Osteoblast (primary cell): ENCODE measurements around the gene NOTUM. TPM values are rescaled to one million over a fixed set of nuclear protein-coding genes. Genes with fewer than 3 reads are reported as not detected.

Source experiments
- DNase-seq: peaks from one replicate; pipeline ENCODE4 v3.0.0; 2011; ENCODE audit warnings: low spot score, mixed read lengths; ENCODE audit not compliant: insufficient read length; ENCODE audit errors: missing footprints
- H2AFZ ChIP-seq: 2 replicates; pipeline ENCODE4 v1.6.0; 2011; ENCODE audit warnings: mild to moderate bottlenecking, low read length
- H3K27ac ChIP-seq: 2 replicates; pipeline ENCODE4 v1.5.1; 2011; ENCODE audit warnings: mild to moderate bottlenecking, low read depth, low read length, moderate library complexity
- H3K27me3 ChIP-seq: 2 replicates; pipeline ENCODE4 v1.6.0; 2012; ENCODE audit warnings: mild to moderate bottlenecking, control low read depth, inconsistent platforms, low read length, moderate library complexity; ENCODE audit not compliant: insufficient read depth
- H3K36me3 ChIP-seq: 2 replicates; pipeline ENCODE4 v1.5.1; 2011; ENCODE audit warnings: mild to moderate bottlenecking, low read length, control low read depth, moderate library complexity; ENCODE audit not compliant: insufficient read depth
- H3K4me1 ChIP-seq: 2 replicates; pipeline ENCODE4 v1.5.1; 2011; ENCODE audit warnings: mild to moderate bottlenecking, low read length, control low read depth, moderate library complexity; ENCODE audit not compliant: insufficient read depth
- H3K4me2 ChIP-seq: 2 replicates; pipeline ENCODE4 v1.6.0; 2011; ENCODE audit warnings: mild to moderate bottlenecking, low read length; ENCODE audit not compliant: insufficient read depth
- H3K4me3 ChIP-seq: fragments of 200-600 bp; sonication (generic); 3 replicates; pipeline ENCODE4 v1.5.1; 2012; ENCODE audit warnings: mild to moderate bottlenecking, low read length, inconsistent platforms; ENCODE audit not compliant: insufficient read depth
- H3K79me2 ChIP-seq: 2 replicates; pipeline ENCODE4 v1.6.0; 2012; ENCODE audit warnings: mild to moderate bottlenecking, low read length, control low read depth, inconsistent platforms; ENCODE audit not compliant: insufficient read depth
- H3K9me3 ChIP-seq: 2 replicates; pipeline ENCODE4 v1.5.1; 2011; ENCODE audit warnings: low read depth, low read length, control low read depth
- H4K20me1 ChIP-seq: 2 replicates; pipeline ENCODE4 v1.6.0; 2012; ENCODE audit warnings: mild to moderate bottlenecking, low read length, control low read depth; ENCODE audit not compliant: insufficient read depth
- CTCF ChIP-seq: IDR thresholded peaks from 2 replicates; pipeline ENCODE4 v1.5.1; 2011; ENCODE audit warnings: mild to moderate bottlenecking, low read depth, low read length, moderate library complexity; ENCODE audit errors: extremely low read depth
- total RNA-seq: library from RNA; depleted of rRNA; stranded (reverse); fragments of >200 nt; gene quantifications from 2 replicates; pipeline ENCODE4 v1.2.3, GENCODE V29; 2012

The NOTUM gene
- total RNA-seq, 1 donor, result 0.72 TPM

- Histone ChIP-seq H2AFZ (no peak overlapping the region), H3K27ac (no peak overlapping the region), H4K20me1 (no peaks in the 10 kb centered on the region), H3K36me3 (no peaks in the 10 kb centered on the region), H3K79me2 (no peaks in the 10 kb centered on the region), H3K4me3 (no peak overlapping the region), H3K9me3 (no peaks in the 10 kb centered on the region), H3K27me3 (peaks cover 31% of the 10 kb centered on the region), H3K4me1 (peaks cover 6% of the 10 kb centered on the region), H3K4me2 (no peak overlapping the region)
- DNase-seq, result peak; percentile 50
- no peak for TF ChIP-seq CTCF
Observed at GRCh38 chr17:81964081-81964849, 3.3 kb upstream of the NOTUM start.

- TF ChIP-seq CTCF, result no peak
- Histone ChIP-seq H4K20me1 (peaks cover 3% of the 10 kb centered on the region), H3K9me3 (no peaks in the 10 kb centered on the region)
Observed at GRCh38 chr17:81962499-81963441, 1.8 kb upstream of the NOTUM start.

DNA sequence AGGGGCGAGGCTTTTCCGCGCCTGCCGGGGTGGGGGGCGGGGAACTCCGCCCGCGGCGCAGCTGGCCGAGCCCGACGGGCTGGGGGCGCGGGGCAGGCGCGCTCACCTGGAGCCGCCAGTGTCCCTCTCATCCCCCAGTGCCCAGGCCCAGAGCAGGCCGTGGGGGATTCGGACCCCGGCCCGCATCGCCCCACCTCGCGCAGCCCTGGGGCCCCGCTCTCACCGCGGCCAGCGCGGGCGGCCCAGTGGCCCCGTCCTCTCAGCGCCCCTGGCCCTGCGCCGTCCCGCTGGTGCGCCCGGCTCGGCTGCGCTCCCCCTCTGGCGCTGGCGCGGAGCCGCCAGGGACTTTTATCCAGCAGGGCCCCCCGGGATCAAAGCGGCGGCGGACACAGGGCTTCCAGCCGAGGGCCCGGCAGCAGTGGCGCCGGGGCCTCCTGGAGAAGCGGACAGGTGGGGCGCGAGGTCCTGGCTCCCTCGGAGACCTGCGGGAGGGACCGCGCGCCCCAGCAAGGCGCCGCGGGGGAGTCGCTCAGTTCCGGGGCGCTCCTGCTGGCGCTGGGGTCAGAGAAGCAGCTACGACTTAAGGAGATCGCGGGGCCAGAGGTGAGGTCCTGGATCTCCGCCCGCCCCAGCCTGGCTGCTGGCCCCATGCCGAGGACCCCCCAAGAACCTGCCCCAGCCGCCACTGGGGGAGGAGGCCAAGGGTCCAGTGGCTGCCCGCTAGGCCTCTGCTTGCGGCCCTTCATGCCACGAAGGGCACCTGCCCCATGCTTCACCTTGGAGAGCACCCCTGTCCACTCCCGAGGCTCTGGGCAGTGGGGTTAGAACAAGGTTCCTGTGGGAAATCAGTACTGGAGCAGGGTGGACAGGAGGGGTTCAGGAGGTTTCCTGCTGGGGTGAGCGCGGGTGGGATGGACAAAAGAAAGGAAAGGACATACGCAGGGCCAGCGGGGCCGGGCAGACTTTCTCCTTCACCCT is 823 bp upstream of the NOTUM start:
- H2AFZ ChIP-seq, result no peak overlapping the region
- H4K20me1 ChIP-seq, result peaks cover 3% of the 10 kb centered on the region
- H3K27me3 ChIP-seq, result peaks cover 45% of the 10 kb centered on the region
- no peaks in the 10 kb centered on the region for H3K36me3 ChIP-seq
- H3K79me2 ChIP-seq, result no peaks in the 10 kb centered on the region
- H3K4me1 ChIP-seq, result no peaks in the 10 kb centered on the region
- no peak overlapping the region for H3K4me2 ChIP-seq
- no peak for TF ChIP-seq CTCF
- H3K9me3 ChIP-seq, result no peaks in the 10 kb centered on the region
- no peak overlapping the region for H3K27ac ChIP-seq
- peak; percentile 75 for DNase-seq
- no peak overlapping the region for H3K4me3 ChIP-seq

More at GRCh38 chr17:81962499-81963441, 1.8 kb upstream of the NOTUM start:
- peak; percentile 78 for DNase-seq
- Histone ChIP-seq H3K4me1 (no peaks in the 10 kb centered on the region), H3K27me3 (peaks cover 45% of the 10 kb centered on the region), H3K79me2 (no peaks in the 10 kb centered on the region), H3K4me3 (no peak overlapping the region), H2AFZ (no peak overlapping the region), H3K36me3 (no peaks in the 10 kb centered on the region), H3K27ac (no peak overlapping the region), H3K4me2 (no peak overlapping the region)
